Testis (tissue), 2 donors: ENCODE data around the gene NUF2.

Experiments used
- CTCF ChIP-seq, 3 experiments: fragments of 450-650 bp in 2 of 3; fragments of 200-600 bp in 1 of 3; sonication (generic) in 1 of 3; IDR thresholded peaks; one replicate each; pipeline ENCODE4 v1.5.1; 2016 to 2019; ENCODE audit warnings: antibody characterized with exemption in 3 of 3, mild to moderate bottlenecking in 2 of 3, moderate library complexity in 1 of 3
- POLR2A ChIP-seq: fragments of 450-650 bp; IDR thresholded peaks from one replicate; pipeline ENCODE4 v1.6.1; 2017; ENCODE audit warnings: antibody characterized with exemption, mild to moderate bottlenecking, moderate library complexity

- TF ChIP-seq CTCF (IDR thresholded peaks at IDR 0.05): no peak
- TF ChIP-seq POLR2A: no peak
Observed at GRCh38 chr1:163397451-163398200, 75.9 kb downstream of the NUF2 start.
